Measurements from ENCODE around the gene ADIPOR1.
"Not testable (repeated sequence)": the region's sequence is repeated elsewhere in the genome, so short reads cannot be mapped to it uniquely, and the experiment has no call there.

The ADIPOR1 gene

GRCh38 chr1:202936409-202936808, 21.7 kb downstream of the ADIPOR1 start:
- DNase-seq, ATAC-seq: not testable (repeated sequence)

- ATAC-seq, result no peak
Measured at GRCh38 chr1:202935844-202936243, 22.3 kb downstream of the ADIPOR1 start.

GRCh38 chr1:202934755-202935154, 23.4 kb downstream of the ADIPOR1 start:
- DNase-seq (no peak), ATAC-seq (no peak)

More at GRCh38 chr1:202935844-202936243, 22.3 kb downstream of the ADIPOR1 start:
- no peak for DNase-seq

GRCh38 chr1:202932476-202932875, 25.6 kb downstream of the ADIPOR1 start:
- ATAC-seq (no peak), DNase-seq (no peak)

- ATAC-seq, result peak; percentile 97
- DNase-seq, result peak; percentile 97
Measured at GRCh38 chr1:202926581-202927491, 31.3 kb downstream of the ADIPOR1 start, which contains the start of gene KLHL12. Gene KLHL12 (minus strand): TSS chr1:202927234. CDS start chr1:202925162, 2,072 bp downstream.

GRCh38 chr1:202923533-202923932, 34.6 kb downstream of the ADIPOR1 start:
- ATAC-seq (no peak), DNase-seq (no peak)

GRCh38 chr1:202919615-202920014, 38.5 kb downstream of the ADIPOR1 start:
- DNase-seq (no peak), ATAC-seq (no peak)

GRCh38 chr1:202915146-202915545, 43.0 kb downstream of the ADIPOR1 start:
- DNase-seq (no peak), ATAC-seq (no peak)

- ATAC-seq, DNase-seq: not testable (repeated sequence)
Measured at GRCh38 chr1:202912476-202912875, 45.6 kb downstream of the ADIPOR1 start.

- DNase-seq, result no peak
- no peak for ATAC-seq
Measured at GRCh38 chr1:202909494-202909893, 48.6 kb downstream of the ADIPOR1 start.

GRCh38 chr1:202908998-202909397, 49.1 kb downstream of the ADIPOR1 start:
- DNase-seq (no peak), ATAC-seq (no peak)

GRCh38 chr1:202905331-202905730, 52.8 kb downstream of the ADIPOR1 start:
- no peak for DNase-seq
- no peak for ATAC-seq

- not testable (repeated sequence) for ATAC-seq, DNase-seq
Measured at GRCh38 chr1:202903808-202904207, 54.3 kb downstream of the ADIPOR1 start.

GRCh38 chr1:202901555-202901954, 56.6 kb downstream of the ADIPOR1 start:
- ATAC-seq (no peak), DNase-seq (no peak)

GRCh38 chr1:202892501-202892900, 65.6 kb downstream of the ADIPOR1 start:
- no peak for DNase-seq
- no peak for ATAC-seq
